H9 (cell line): Measurements from ENCODE around the gene DIPK1B. TPM values are rescaled to one million over a fixed set of nuclear protein-coding genes. Genes with fewer than 3 reads are reported as not detected.

Experiments
- DNase-seq: peaks from one replicate; pipeline ENCODE4 v3.0.0-alpha.2; 2017
- H2AFZ ChIP-seq: one replicate; pipeline ENCODE4 v1.6.1; 2013; ENCODE audit warnings: mild to moderate bottlenecking, low read length, control low read depth, moderate library complexity
- H2AK5ac ChIP-seq: 2 replicates; pipeline ENCODE4 v1.6.1; 2013; ENCODE audit warnings: low read length, control low read depth, mixed read lengths; ENCODE audit not compliant: insufficient read length
- H2BK120ac ChIP-seq: one replicate; pipeline ENCODE4 v1.6.1; 2013; ENCODE audit warnings: low read depth, mild to moderate bottlenecking, low read length, control low read depth, inconsistent platforms; ENCODE audit not compliant: poor library complexity, severe bottlenecking
- H2BK12ac ChIP-seq: 2 replicates; pipeline ENCODE4 v1.6.1; 2013; ENCODE audit warnings: low read length, control low read depth, mixed read lengths, low read depth; ENCODE audit not compliant: insufficient read length
- H2BK15ac ChIP-seq: 2 replicates; pipeline ENCODE4 v1.6.1; 2013; ENCODE audit warnings: low read depth, low read length, control low read depth
- H2BK20ac ChIP-seq: one replicate; pipeline ENCODE4 v1.6.1; 2013; ENCODE audit warnings: low read depth, mild to moderate bottlenecking, low read length, control low read depth, inconsistent platforms; ENCODE audit not compliant: poor library complexity, severe bottlenecking
- H2BK5ac ChIP-seq: 2 replicates; pipeline ENCODE4 v1.6.1; 2013; ENCODE audit warnings: low read length, control low read depth, mixed read lengths; ENCODE audit not compliant: insufficient read length
- H3K14ac ChIP-seq: 2 replicates; pipeline ENCODE4 v1.6.1; 2013; ENCODE audit warnings: low read length, control low read depth; ENCODE audit not compliant: insufficient read depth
- H3K18ac ChIP-seq: 2 replicates; pipeline ENCODE4 v1.6.1; 2013; ENCODE audit warnings: low read depth, mild to moderate bottlenecking, mixed read lengths, low read length, control low read depth; ENCODE audit not compliant: insufficient read length
- H3K23ac ChIP-seq: 2 replicates; pipeline ENCODE4 v1.6.1; 2013; ENCODE audit warnings: low read length, control low read depth, mixed read lengths, low read depth; ENCODE audit not compliant: insufficient read length
- H3K23me2 ChIP-seq: 2 replicates; pipeline ENCODE4 v1.6.1; 2013; ENCODE audit warnings: low read depth, mild to moderate bottlenecking, mixed read lengths, low read length, control low read depth; ENCODE audit not compliant: insufficient read length, poor library complexity, severe bottlenecking
- H3K27ac ChIP-seq: 2 replicates; pipeline ENCODE4 v1.5.1; 2013; ENCODE audit warnings: low read length, control low read depth, mixed read lengths, low read depth; ENCODE audit not compliant: insufficient read length
- H3K27me3 ChIP-seq: 2 replicates; pipeline ENCODE4 v1.6.1; 2013; ENCODE audit warnings: low read length, control low read depth, inconsistent platforms; ENCODE audit not compliant: insufficient read depth
- H3K4ac ChIP-seq: 2 replicates; pipeline ENCODE4 v1.6.1; 2013; ENCODE audit warnings: low read depth, mild to moderate bottlenecking, control low read depth, inconsistent platforms, low read length, moderate library complexity
- H3K4me1 ChIP-seq: 2 replicates; pipeline ENCODE4 v1.6.1; 2013; ENCODE audit warnings: low read length, control low read depth, inconsistent platforms; ENCODE audit not compliant: insufficient read depth
- H3K4me2 ChIP-seq: 2 replicates; pipeline ENCODE4 v1.6.1; 2013; ENCODE audit warnings: low read length, control low read depth, mixed read lengths; ENCODE audit not compliant: insufficient read length, insufficient read depth
- H3K56ac ChIP-seq: 2 replicates; pipeline ENCODE4 v1.6.1; 2013; ENCODE audit warnings: low read depth, mild to moderate bottlenecking, mixed read lengths, low read length, control low read depth; ENCODE audit not compliant: insufficient read length
- H3K79me1 ChIP-seq: 2 replicates; pipeline ENCODE4 v1.6.1; 2013; ENCODE audit warnings: low read depth, mild to moderate bottlenecking, moderate library complexity, low read length, control low read depth, inconsistent platforms; ENCODE audit not compliant: insufficient read depth, poor library complexity, severe bottlenecking
- H3K79me2 ChIP-seq: 2 replicates; pipeline ENCODE4 v1.6.1; 2013; ENCODE audit warnings: low read length, control low read depth, inconsistent platforms; ENCODE audit not compliant: insufficient read depth
- H3K9ac ChIP-seq: 2 replicates; pipeline ENCODE4 v1.6.1; 2013; ENCODE audit warnings: low read length, control low read depth, mixed read lengths; ENCODE audit not compliant: insufficient read length; ENCODE audit errors: extremely low read depth
- H3K9me3 ChIP-seq: one replicate; pipeline ENCODE4 v1.6.1; 2013; ENCODE audit warnings: low read depth, low read length, inconsistent platforms; ENCODE audit not compliant: control insufficient read depth
- H3T11ph ChIP-seq: one replicate; pipeline ENCODE4 v1.6.1; 2013; ENCODE audit warnings: mild to moderate bottlenecking, low read length, control low read depth, inconsistent platforms
- H4K20me1 ChIP-seq: one replicate; pipeline ENCODE4 v1.6.1; 2013; ENCODE audit not compliant: control insufficient read depth, insufficient read length, insufficient read depth
- H4K5ac ChIP-seq: 2 replicates; pipeline ENCODE4 v1.6.1; 2013; ENCODE audit warnings: low read depth, mild to moderate bottlenecking, mixed read lengths, low read length, control low read depth; ENCODE audit not compliant: insufficient read length
- H4K8ac ChIP-seq: replicated peaks from 2 replicates; pipeline ENCODE4 v1.6.1; 2013; ENCODE audit warnings: low read length, control low read depth, mixed read lengths, low read depth; ENCODE audit not compliant: insufficient read length
- H4K91ac ChIP-seq: 2 replicates; pipeline ENCODE4 v1.6.1; 2013; ENCODE audit warnings: low read depth, mild to moderate bottlenecking, moderate library complexity, mixed read lengths, low read length, control low read depth; ENCODE audit not compliant: insufficient read length
- H3K27ac Mint-ChIP-seq, 3 experiments: 2 replicates in 2 of 3; 3 replicates in 1 of 3; pipeline ENCODE4 v1.8.0; 2020 to 2021; ENCODE audit warnings: mixed read lengths in 3 of 3, mild to moderate bottlenecking in 1 of 3, moderate library complexity in 1 of 3
- H3K27me3 Mint-ChIP-seq: 2 replicates; pipeline ENCODE4 v1.8.0; 2021; ENCODE audit warnings: low read depth, mild to moderate bottlenecking, moderate library complexity, mixed read lengths
- H3K36me3 Mint-ChIP-seq, 3 experiments: 2 replicates in 2 of 3; 3 replicates in 1 of 3; pipeline ENCODE4 v1.8.0; 2020 to 2021; ENCODE audit warnings: low read depth in 3 of 3, mixed read lengths in 3 of 3; ENCODE audit not compliant: insufficient read depth in 1 of 3
- H3K4me1 Mint-ChIP-seq, 2 experiments: 2 replicates each; pipeline ENCODE4 v1.8.0; 2020; ENCODE audit warnings: mixed read lengths in 2 of 2
- H3K4me3 Mint-ChIP-seq, 2 experiments: 2 replicates in 1 of 2; 3 replicates in 1 of 2; pipeline ENCODE4 v1.8.0; 2020 to 2021; ENCODE audit warnings: mild to moderate bottlenecking in 2 of 2, mixed read lengths in 2 of 2, moderate library complexity in 1 of 2
- H3K9me3 Mint-ChIP-seq, 2 experiments: 2 replicates in 1 of 2; 3 replicates in 1 of 2; pipeline ENCODE4 v1.8.0; 2020; ENCODE audit warnings: mild to moderate bottlenecking in 2 of 2, mixed read lengths in 2 of 2, moderate library complexity in 1 of 2
- CTCF ChIP-seq: fragments of 200-600 bp; sonication (generic); conservative IDR thresholded peaks from 3 replicates; pipeline ENCODE4 v1.8.0; 2021; ENCODE audit warnings: antibody characterized with exemption, mild to moderate bottlenecking
- WGBS: extraction: QIAGEN DNeasy Blood & Tissue Kit; methylation state at CpG from one replicate; pipeline ENCODE4 v1.1.7; 2013; ENCODE audit warnings: missing lambda C conversion rate, low lambda C conversion rate, mixed read lengths; ENCODE audit not compliant: insufficient read length; ENCODE audit errors: extremely low coverage; 5-methylcytosine and 5-hydroxymethylcytosine counted together
- total RNA-seq: library from RNA; stranded (reverse); gene quantifications from 2 replicates; pipeline ENCODE4 v1.2.1, GENCODE V29; 2021

Gene DIPK1B
- total RNA-seq, 1 experiment from 2014 or later: 40.3 TPM

- Mint-ChIP-seq H3K27me3 (peaks cover 26% of the 10 kb centered on the region), H3K36me3 (no peaks in the 10 kb centered on the region), H3K27ac (no peak overlapping the region), H3K4me1 (peaks cover 1 to 23% of the 10 kb centered on the region in 2 experiments), H3K4me3 (no peak overlapping the region), H3K9me3 (no peaks in the 10 kb centered on the region; a peak in 1 of 5 replicates)
- Histone ChIP-seq H2BK5ac (no peak overlapping the region), H2BK120ac (no peak overlapping the region), H2AFZ (no peak overlapping the region), H2AK5ac (no peak overlapping the region), H3K18ac (no peak overlapping the region), H3K27me3 (no peaks in the 10 kb centered on the region), H3K4me1 (no peaks in the 10 kb centered on the region), H4K8ac (no peak overlapping the region), H3K79me2 (no peaks in the 10 kb centered on the region), H4K20me1 (no peaks in the 10 kb centered on the region), H3K23ac (no peak overlapping the region), H3K23me2 (no peaks in the 10 kb centered on the region), H4K91ac (no peak overlapping the region), H3K4me2 (no peak overlapping the region), H3K9ac (no peak overlapping the region), H2BK12ac (no peak overlapping the region), H3K4ac (no peak overlapping the region), H3K79me1 (no peaks in the 10 kb centered on the region), H2BK15ac (no peak overlapping the region), H3K27ac (no peak overlapping the region), H2BK20ac (no peak overlapping the region), H4K5ac (no peak overlapping the region), H3K14ac (no peak overlapping the region), H3K56ac (no peak overlapping the region), H3T11ph (no peak overlapping the region), H3K9me3 (no peaks in the 10 kb centered on the region)
- no peak for DNase-seq
- TF ChIP-seq CTCF: no peak
- no CpG with 5 or more reads among the region's 23 CpGs for WGBS
These were observed 16.4 kb upstream of the DIPK1B start for GRCh38 chr9:136695955-136696354.
